GM12875 (cell line): ENCODE measurements around the gene ZFP36.

ENCODE experiments used
- H3K4me3 ChIP-seq: one replicate; pipeline ENCODE4 v1.5.1; 2011; ENCODE audit warnings: low read depth, low read length, control low read depth
- CTCF ChIP-seq: IDR thresholded peaks from 2 replicates; pipeline ENCODE4 v1.5.1; 2011; ENCODE audit warnings: low read depth, mild to moderate bottlenecking, control low read depth, inconsistent platforms, low read length, moderate library complexity, borderline replicate concordance; ENCODE audit not compliant: insufficient read depth

Gene ZFP36

GRCh38 chr19:39402346-39403300 lies 4.0 kb upstream of the ZFP36 start:
- no peak for TF ChIP-seq CTCF
- H3K4me3 ChIP-seq: peak overlapping the region; percentile 59

- no peak for TF ChIP-seq CTCF
- H3K4me3 ChIP-seq: peak overlapping the region; percentile 59
These were observed 3.0 kb upstream of the ZFP36 start for GRCh38 chr19:39403331-39404312.

- H3K4me3 ChIP-seq: no peak overlapping the region
- no peak for TF ChIP-seq CTCF
These were observed 1.2 kb upstream of the ZFP36 start for GRCh38 chr19:39405261-39405957.

- no peak for TF ChIP-seq CTCF
- peak overlapping the region; percentile 95 for H3K4me3 ChIP-seq
These were observed 540 bp upstream of the ZFP36 start for GRCh38 chr19:39405958-39406655.

GRCh38 chr19:39407410-39407659 lies 688 bp downstream of the ZFP36 start:
- H3K4me3 ChIP-seq: peak overlapping the region; percentile 95

More at GRCh38 chr19:39407410-39407659, 688 bp downstream of the ZFP36 start:
- TF ChIP-seq CTCF: no peak
